Calu3 (cell line): ENCODE measurements around the gene CDK14. TPM values are rescaled to one million over a fixed set of nuclear protein-coding genes. Genes with fewer than 3 reads are reported as not detected.

Experiments used
- BruUV-seq: library from RNA; stranded (reverse); fragments of 400-500 nt; replicated peaks from 2 replicates; lab custom pipeline; 2021; lab: Mats Ljungman, UMichigan
- CTCF ChIA-PET: fragments of 300-600 bp; sonication (Branson Sonifier 250); formaldehyde crosslinking; loops from one replicate; lab custom pipeline; 2022; ENCODE audit warnings: antibody characterized with exemption; lab: Charles Lee
- DNase-seq: peaks from one replicate; pipeline ENCODE4 v3.0.0; 2022
- H3K27ac Mint-ChIP-seq: one replicate; pipeline ENCODE4 v1.8.0; 2022; ENCODE audit warnings: mixed read lengths; ENCODE audit not compliant: unreplicated experiment
- H3K27me3 Mint-ChIP-seq: one replicate; pipeline ENCODE4 v1.8.0; 2022; ENCODE audit warnings: mixed read lengths; ENCODE audit not compliant: unreplicated experiment
- H3K36me3 Mint-ChIP-seq: one replicate; pipeline ENCODE4 v1.8.0; 2022; ENCODE audit warnings: mild to moderate bottlenecking, moderate library complexity, mixed read lengths; ENCODE audit not compliant: insufficient read depth, unreplicated experiment
- H3K4me1 Mint-ChIP-seq: one replicate; pipeline ENCODE4 v1.8.0; 2022; ENCODE audit warnings: mild to moderate bottlenecking, low read depth, mixed read lengths; ENCODE audit not compliant: unreplicated experiment
- H3K4me3 Mint-ChIP-seq: one replicate; pipeline ENCODE4 v1.8.0; 2022; ENCODE audit warnings: mild to moderate bottlenecking, low read depth, moderate library complexity, mixed read lengths; ENCODE audit not compliant: unreplicated experiment
- H3K9me3 Mint-ChIP-seq: one replicate; pipeline ENCODE4 v1.8.0; 2022; ENCODE audit warnings: low read depth, mixed read lengths; ENCODE audit not compliant: unreplicated experiment
- CTCF ChIP-seq: fragments of 200-600 bp; IDR thresholded peaks from one replicate; pipeline ENCODE4 v1.8.0; 2022; ENCODE audit warnings: antibody characterized with exemption; ENCODE audit not compliant: unreplicated experiment
- intact Hi-C: fragments of 100-400 bp; cut with micrococcal nuclease; formaldehyde crosslinking; loops from one replicate; pipeline ENCODE4 v1.10.0; 2022; ENCODE audit not compliant: unreplicated experiment
- total RNA-seq: library from RNA; stranded (reverse); gene quantifications from 2 replicates; pipeline ENCODE4 v1.2.3, GENCODE V29; 2022

The CDK14 gene
- total RNA-seq, 1 experiment from 2014 or later = 29.4 TPM

- CTCF ChIA-PET = no interaction called here
- H3K9me3 Mint-ChIP-seq = no peaks in the 10 kb centered on the region
- no peak for DNase-seq
Observed at GRCh38 chr7:91151916-91152315, 555.8 kb downstream of the CDK14 start.

GRCh38 chr7:91156316-91157185 lies 560.4 kb downstream of the CDK14 start:
- intact Hi-C loops = no loop called here
- Mint-ChIP-seq H3K36me3 (no peaks in the 10 kb centered on the region), H3K27ac (no peak overlapping the region), H3K9me3 (no peaks in the 10 kb centered on the region), H3K27me3 (no peaks in the 10 kb centered on the region), H3K4me3 (no peak overlapping the region), H3K4me1 (no peaks in the 10 kb centered on the region)
- CTCF ChIA-PET = no interaction called here
- TF ChIP-seq CTCF = no peak
- no peak for DNase-seq
- no TSS peak for BruUV-seq

More at GRCh38 chr7:91151916-91152315, 555.8 kb downstream of the CDK14 start:
- no TSS peak for BruUV-seq
- H3K36me3 Mint-ChIP-seq = no peaks in the 10 kb centered on the region
- H3K27ac Mint-ChIP-seq = no peak overlapping the region
- TF ChIP-seq CTCF = no peak
- intact Hi-C loops = no loop called here
- no peaks in the 10 kb centered on the region for H3K27me3 Mint-ChIP-seq
- no peaks in the 10 kb centered on the region for H3K4me1 Mint-ChIP-seq
- H3K4me3 Mint-ChIP-seq = no peak overlapping the region

- CTCF ChIA-PET = no interaction called here
- BruUV-seq = no TSS peak
- no peak for TF ChIP-seq CTCF
Observed at GRCh38 chr7:91157579-91158320, 561.6 kb downstream of the CDK14 start.

GRCh38 chr7:91162436-91162835 lies 566.3 kb downstream of the CDK14 start:
- Mint-ChIP-seq H3K4me3 (no peak overlapping the region), H3K27ac (no peak overlapping the region), H3K4me1 (no peaks in the 10 kb centered on the region), H3K36me3 (no peaks in the 10 kb centered on the region), H3K27me3 (no peaks in the 10 kb centered on the region), H3K9me3 (no peaks in the 10 kb centered on the region)
- CTCF ChIA-PET = no interaction called here
- intact Hi-C loops = no loop called here
- TF ChIP-seq CTCF = no peak
- DNase-seq = no peak
- no TSS peak for BruUV-seq

More at GRCh38 chr7:91157579-91158320, 561.6 kb downstream of the CDK14 start:
- no peak for DNase-seq
- intact Hi-C loops = no loop called here
- Mint-ChIP-seq H3K4me3 (no peak overlapping the region), H3K27ac (no peak overlapping the region), H3K27me3 (no peaks in the 10 kb centered on the region), H3K9me3 (no peaks in the 10 kb centered on the region), H3K4me1 (no peaks in the 10 kb centered on the region), H3K36me3 (no peaks in the 10 kb centered on the region)
